KMS-11 (cell line): ENCODE results near the gene NOL6.

Experiments
- H2AFZ ChIP-seq: fragments of 200-600 bp; sonication (generic); 2 replicates; pipeline ENCODE4 v1.6.1; 2016; ENCODE audit warnings: antibody characterized with exemption, mixed run types, low read depth
- H3K27ac ChIP-seq: fragments of 200-600 bp; sonication (generic); 2 replicates; pipeline ENCODE4 v1.6.1; 2016; ENCODE audit warnings: mild to moderate bottlenecking, mixed run types
- H3K27me3 ChIP-seq: fragments of 200-600 bp; sonication (generic); 2 replicates; pipeline ENCODE4 v1.6.1; 2017; ENCODE audit warnings: mild to moderate bottlenecking, low read depth, mixed run types, moderate library complexity; ENCODE audit not compliant: insufficient read depth
- H3K36me3 ChIP-seq: fragments of 200-600 bp; sonication (generic); 2 replicates; pipeline ENCODE4 v1.6.1; 2017; ENCODE audit warnings: mild to moderate bottlenecking, mixed run types; ENCODE audit not compliant: insufficient read depth
- H3K4me1 ChIP-seq: fragments of 200-600 bp; sonication (generic); 2 replicates; pipeline ENCODE4 v1.6.1; 2016; ENCODE audit warnings: mild to moderate bottlenecking, low read depth, mixed run types; ENCODE audit not compliant: poor library complexity, severe bottlenecking
- H3K4me2 ChIP-seq: fragments of 200-600 bp; sonication (generic); 2 replicates; pipeline ENCODE4 v1.7.0; 2016; ENCODE audit warnings: mild to moderate bottlenecking, mixed run types
- H3K4me3 ChIP-seq: fragments of 200-600 bp; sonication (generic); IDR thresholded peaks from 2 replicates; pipeline ENCODE4 v1.6.1; 2017; ENCODE audit warnings: low read depth, low read length, mixed read lengths; ENCODE audit not compliant: insufficient read depth
- H3K79me2 ChIP-seq: fragments of 200-600 bp; sonication (generic); 2 replicates; pipeline ENCODE4 v1.6.1; 2016; ENCODE audit warnings: low read depth, mixed run types; ENCODE audit not compliant: insufficient read depth
- H3K9ac ChIP-seq: fragments of 200-600 bp; sonication (generic); 2 replicates; pipeline ENCODE4 v1.6.1; 2016; ENCODE audit warnings: mild to moderate bottlenecking, mixed run types
- H4K20me1 ChIP-seq: fragments of 200-600 bp; sonication (generic); 2 replicates; pipeline ENCODE4 v1.6.1; 2016; ENCODE audit warnings: mild to moderate bottlenecking, mixed run types; ENCODE audit not compliant: insufficient read depth
- CTCF ChIP-seq: fragments of 200-600 bp; sonication (generic); conservative IDR thresholded peaks from 2 replicates; pipeline ENCODE4 v1.6.1; 2017; ENCODE audit warnings: low read depth, mild to moderate bottlenecking, antibody characterized with exemption, low read length, moderate library complexity, mixed read lengths

NOL6 gene

GRCh38 chr9:33440609-33441008 is 33.1 kb downstream of the NOL6 start:
- Histone ChIP-seq H3K4me2 (no peak overlapping the region), H3K27me3 (no peaks in the 10 kb centered on the region), H3K4me3 (no peak overlapping the region), H3K27ac (no peak overlapping the region), H2AFZ (no peak overlapping the region), H3K36me3 (no peaks in the 10 kb centered on the region), H3K9ac (no peak overlapping the region), H4K20me1 (no peaks in the 10 kb centered on the region), H3K4me1 (peaks cover 10% of the 10 kb centered on the region), H3K79me2 (0 out of 2 replicates have a peak, but pooled peaks cover under 1% of the 10 kb centered on the region)
- no peak for TF ChIP-seq CTCF

GRCh38 chr9:33440204-33440603 is 33.5 kb downstream of the NOL6 start:
- no peak for TF ChIP-seq CTCF
- Histone ChIP-seq H3K9ac (no peak overlapping the region), H4K20me1 (no peaks in the 10 kb centered on the region), H3K4me1 (peaks cover 6% of the 10 kb centered on the region), H3K79me2 (no peaks in the 10 kb centered on the region), H3K27ac (no peak overlapping the region), H3K4me2 (no peak overlapping the region), H2AFZ (no peak overlapping the region), H3K27me3 (no peaks in the 10 kb centered on the region), H3K4me3 (no peak overlapping the region), H3K36me3 (no peaks in the 10 kb centered on the region)

GRCh38 chr9:33439731-33440130 is 34.0 kb downstream of the NOL6 start:
- no peaks in the 10 kb centered on the region for H3K79me2 ChIP-seq
- no peak for TF ChIP-seq CTCF
- no peak overlapping the region for H3K4me3 ChIP-seq
- no peaks in the 10 kb centered on the region for H3K27me3 ChIP-seq
- no peak overlapping the region for H3K4me2 ChIP-seq
- H3K4me1 ChIP-seq: peaks cover 2% of the 10 kb centered on the region
- H3K27ac ChIP-seq: no peak overlapping the region
- no peaks in the 10 kb centered on the region for H4K20me1 ChIP-seq
- no peak overlapping the region for H2AFZ ChIP-seq
- no peak overlapping the region for H3K9ac ChIP-seq
- no peaks in the 10 kb centered on the region for H3K36me3 ChIP-seq

GRCh38 chr9:33438926-33439680 is 34.6 kb downstream of the NOL6 start:
- no peak overlapping the region for H2AFZ ChIP-seq
- no peak for TF ChIP-seq CTCF
- H3K36me3 ChIP-seq: no peaks in the 10 kb centered on the region
- H3K79me2 ChIP-seq: no peaks in the 10 kb centered on the region
- H3K27ac ChIP-seq: no peak overlapping the region
- H3K4me1 ChIP-seq: no peaks in the 10 kb centered on the region
- no peak overlapping the region for H3K9ac ChIP-seq
- H3K4me2 ChIP-seq: no peak overlapping the region
- H4K20me1 ChIP-seq: no peaks in the 10 kb centered on the region
- H3K4me3 ChIP-seq: no peak overlapping the region
- H3K27me3 ChIP-seq: no peaks in the 10 kb centered on the region
